Activated gamma-delta T cell treated with anti-CD3 and anti-CD28 coated beads, Interleukin-2, amount 50 U/mL, for 16 hours (primary cell): Measurements from ENCODE around the gene ADPRHL1.
"Not testable (repeated sequence)": the region's sequence is repeated elsewhere in the genome, so short reads cannot be mapped to it uniquely, and the experiment has no call there.

Experiments
- DNase-seq: peaks from one replicate; pipeline ENCODE4 v3.0.0-alpha.2; 2020; ENCODE audit warnings: low read depth

The ADPRHL1 gene

DNA sequence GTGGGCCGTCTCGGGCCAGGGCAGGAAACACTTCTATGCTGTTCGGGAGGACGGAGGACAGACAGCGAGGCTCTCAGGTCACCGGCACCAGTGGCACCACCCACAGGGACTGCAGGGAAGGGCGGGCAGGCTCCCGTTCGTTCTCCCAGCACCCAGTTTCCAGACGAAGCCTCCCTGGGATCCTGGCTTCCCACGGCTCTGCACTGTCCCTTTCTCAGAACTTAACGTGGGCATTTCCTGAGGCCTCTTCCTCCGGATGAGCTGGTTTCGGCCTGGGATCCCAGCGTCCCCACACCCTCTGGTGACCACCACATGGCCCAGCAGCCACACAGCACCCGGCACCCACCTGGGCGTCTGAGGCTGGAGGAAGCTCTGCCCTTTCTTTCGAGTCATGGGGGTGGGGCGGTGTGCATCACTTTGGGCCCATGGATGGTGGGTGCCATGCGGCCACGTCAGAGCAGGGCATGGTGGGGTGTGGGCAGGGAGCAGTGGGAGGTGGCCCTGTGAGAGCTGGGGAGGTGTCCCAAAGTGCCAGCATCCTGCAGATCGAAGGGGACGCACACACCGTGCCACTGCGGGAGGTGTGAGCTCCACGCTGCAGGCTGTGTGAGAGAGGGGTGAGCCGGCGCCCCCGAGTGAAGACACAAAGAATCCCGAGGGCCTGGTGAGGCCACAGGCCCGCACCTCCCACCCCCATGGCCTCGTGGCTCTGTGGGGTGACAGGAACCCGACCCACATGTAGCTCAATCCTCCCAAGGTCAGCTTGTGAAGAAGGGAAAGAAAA lies 50.6 kb downstream of the ADPRHL1 start:
- DNase-seq = no peak

DNA sequence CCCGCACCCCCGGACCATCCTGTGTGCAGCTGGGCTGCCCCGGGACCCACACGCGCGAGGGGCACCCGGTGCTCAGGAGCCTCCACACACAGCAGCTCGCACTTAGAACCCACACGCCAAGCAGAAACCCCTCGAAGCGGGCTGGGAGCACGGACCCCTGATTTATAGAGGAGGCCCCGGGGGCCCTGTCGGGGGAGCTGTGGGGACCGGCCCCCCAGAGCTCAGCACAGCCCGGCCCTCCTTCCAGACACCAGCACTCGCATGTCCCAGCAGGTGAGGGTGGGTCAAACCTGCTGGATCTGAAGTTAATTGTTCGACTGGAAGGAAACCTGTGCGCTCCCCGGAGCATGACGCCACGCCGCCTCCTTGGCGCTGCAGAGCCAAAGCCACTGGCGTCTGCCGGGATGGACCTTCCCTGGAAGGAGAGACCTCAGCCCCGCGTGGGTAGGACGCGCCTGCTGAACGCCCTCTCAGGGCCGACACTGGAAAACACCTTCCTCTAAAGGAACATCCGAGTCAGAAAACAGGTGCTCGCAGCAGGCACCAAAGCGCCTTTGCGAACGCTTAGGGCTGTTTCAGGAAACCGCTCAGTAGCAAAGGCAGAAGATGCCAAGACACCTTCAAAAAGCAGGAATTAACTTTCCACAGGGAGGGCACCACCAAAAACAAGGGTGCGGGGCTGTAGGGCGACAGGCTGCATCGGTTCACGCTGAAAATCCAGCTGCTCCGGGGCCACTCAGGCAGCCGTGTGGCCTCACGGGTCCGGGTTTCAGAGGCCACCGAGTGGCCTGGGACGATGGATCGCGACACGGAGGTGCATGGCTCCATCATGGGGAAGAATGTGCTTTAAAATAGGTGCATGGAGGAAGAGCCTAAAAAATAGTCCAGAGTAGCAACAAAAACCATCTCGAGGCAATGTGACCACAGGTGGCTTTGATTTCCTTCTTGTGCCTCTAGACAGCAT lies 51.6 kb downstream of the ADPRHL1 start:
- no peak for DNase-seq

DNA sequence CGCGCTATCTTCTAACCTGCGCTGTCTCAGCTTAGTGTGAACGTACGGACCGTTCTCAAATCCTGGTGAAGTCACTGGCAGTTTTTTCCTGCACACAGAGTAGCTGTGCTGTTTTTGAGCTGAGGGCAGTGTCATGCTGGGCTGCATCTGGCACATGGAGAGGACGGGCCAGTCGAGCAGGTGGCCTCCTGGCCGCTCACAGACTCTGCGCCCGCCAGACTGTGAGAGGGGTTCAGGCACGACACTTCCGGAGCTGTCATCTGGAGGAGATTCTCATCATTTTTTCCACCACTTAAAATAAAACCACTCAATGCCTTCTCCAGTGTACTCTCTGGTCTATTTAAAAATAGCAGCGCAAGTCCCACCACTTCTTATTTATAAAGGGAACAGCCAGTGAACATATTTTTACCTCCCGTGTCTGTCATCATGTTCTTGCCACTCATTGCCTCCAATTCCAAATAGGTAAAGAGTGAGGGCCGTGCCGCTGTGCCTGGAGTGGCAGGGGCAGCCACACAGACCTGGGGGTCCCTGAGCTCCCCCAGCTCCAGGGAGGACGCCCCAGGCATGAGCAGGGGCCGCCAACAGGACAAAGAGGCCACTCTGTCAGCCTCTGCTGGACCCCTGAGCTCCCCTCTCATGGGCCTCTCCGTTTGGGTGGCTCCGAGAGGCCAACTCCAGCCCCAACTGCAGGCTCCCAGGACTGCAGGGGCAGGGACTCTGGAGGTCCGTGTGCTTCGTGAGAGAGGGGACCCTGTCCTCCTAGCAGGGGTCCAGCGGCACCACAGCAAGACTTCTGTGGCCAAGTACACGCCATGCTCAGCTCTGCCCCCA lies 52.5 kb downstream of the ADPRHL1 start:
- no peak for DNase-seq

DNA sequence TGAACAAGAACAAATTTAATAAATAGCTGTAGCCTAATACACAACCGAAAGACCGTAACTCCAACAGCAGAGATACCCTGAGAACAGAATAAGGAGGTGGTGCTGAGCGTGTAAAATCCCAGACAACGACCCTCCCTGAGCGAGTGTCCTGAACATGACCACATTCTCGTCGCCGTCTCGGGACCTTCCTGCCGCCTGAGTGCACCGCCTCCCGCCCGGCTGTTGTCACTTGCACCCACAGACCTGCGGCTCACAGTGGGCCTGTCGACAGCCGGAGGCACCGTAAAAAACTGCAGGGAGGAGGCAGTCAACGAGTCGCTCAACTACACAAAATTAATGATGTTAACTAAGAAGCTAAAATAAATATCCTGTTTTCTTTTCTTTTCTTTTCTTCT lies 53.5 kb downstream of the ADPRHL1 start:
- no peak for DNase-seq

DNA sequence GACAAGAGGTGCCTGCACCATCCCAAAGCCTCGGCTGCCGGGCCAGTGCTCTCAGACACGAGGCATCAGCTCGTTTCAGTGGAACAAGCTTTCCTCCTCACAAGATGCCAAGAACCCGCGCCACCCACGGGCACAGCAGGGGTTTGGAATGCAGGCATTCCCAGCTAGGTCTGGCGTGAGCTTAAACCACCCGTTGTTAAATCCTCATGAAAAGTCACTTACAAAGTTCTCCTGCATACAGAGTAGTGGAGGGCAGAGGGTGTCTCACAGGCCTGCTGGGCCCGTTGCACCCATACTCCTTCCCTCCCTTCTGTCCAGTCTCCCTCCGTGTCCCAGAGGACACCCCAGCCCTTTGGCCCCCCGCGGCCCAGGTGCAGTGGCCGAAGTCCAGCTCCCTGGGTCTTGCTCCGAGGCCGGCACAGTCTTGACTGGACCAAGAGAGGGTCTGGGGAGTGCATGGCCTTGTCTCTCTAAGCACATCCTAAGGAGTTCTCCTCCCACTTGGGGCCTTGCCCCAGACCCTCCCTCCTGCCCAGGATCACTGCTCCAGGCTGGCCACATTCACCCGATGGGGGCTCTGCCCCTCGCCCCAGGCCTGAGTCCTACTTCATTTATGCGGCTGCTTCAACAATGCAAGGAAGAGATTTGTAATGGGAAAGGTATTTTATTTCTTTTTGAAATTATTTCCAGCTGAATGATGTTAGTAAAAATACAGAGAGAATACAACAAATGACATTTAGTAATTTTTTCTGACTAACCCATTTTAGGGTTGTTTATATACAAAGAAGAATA lies 54.1 kb downstream of the ADPRHL1 start:
- no peak for DNase-seq

DNA sequence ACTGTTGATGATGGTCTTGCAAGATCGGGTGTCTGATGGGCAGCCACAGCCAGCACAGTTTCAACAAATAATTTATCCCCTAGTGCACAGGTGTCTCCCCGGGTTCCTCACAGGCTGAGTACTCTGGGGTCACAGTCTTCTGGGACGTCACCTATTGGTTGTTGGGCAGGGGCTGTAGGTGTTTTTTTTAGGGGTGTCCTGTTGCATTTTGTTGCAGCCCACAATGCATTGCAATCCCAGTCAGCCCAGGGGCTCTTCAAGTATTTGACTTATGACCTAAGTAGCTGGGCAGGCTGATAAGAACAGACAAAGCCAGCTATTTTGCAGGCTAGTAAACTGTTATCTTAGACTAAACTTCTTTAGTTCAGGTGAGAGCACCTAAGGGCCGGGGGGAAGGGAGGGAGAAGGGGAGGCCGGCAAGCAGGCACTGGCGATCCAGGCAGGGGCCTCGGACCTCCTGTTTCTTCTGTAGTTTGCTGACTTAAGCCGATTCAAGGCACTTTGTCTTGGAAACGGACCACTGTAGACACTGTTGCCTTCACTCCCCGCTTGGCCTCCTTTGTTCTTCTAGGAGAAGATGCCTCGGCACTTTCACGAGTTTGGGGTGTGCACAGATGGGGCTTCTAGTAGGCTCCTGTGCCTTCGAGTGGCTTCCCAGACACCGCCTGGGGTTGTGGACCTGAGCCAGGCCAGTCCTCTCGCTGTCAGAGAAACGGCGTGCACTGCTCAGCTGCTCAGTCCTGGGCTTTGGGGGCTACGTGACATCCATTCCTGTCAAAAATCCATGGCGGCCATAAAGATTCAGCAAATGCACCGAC lies 55.5 kb downstream of the ADPRHL1 start:
- no peak for DNase-seq

DNA sequence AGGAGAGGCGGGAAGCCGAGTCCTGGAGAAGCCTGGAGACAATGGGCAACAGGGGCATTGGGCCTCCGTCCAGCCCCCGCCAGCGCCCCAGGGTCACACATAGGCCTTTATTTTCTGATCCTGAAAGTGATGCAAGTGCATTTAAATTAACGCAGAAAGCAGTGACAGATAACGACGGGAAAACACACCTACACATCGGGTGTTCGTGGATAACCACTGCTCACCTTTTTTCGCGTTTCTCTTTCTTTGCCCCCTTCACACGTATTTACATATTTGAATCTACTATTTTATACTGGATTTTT lies 59.0 kb downstream of the ADPRHL1 start:
- no peak for DNase-seq

DNA sequence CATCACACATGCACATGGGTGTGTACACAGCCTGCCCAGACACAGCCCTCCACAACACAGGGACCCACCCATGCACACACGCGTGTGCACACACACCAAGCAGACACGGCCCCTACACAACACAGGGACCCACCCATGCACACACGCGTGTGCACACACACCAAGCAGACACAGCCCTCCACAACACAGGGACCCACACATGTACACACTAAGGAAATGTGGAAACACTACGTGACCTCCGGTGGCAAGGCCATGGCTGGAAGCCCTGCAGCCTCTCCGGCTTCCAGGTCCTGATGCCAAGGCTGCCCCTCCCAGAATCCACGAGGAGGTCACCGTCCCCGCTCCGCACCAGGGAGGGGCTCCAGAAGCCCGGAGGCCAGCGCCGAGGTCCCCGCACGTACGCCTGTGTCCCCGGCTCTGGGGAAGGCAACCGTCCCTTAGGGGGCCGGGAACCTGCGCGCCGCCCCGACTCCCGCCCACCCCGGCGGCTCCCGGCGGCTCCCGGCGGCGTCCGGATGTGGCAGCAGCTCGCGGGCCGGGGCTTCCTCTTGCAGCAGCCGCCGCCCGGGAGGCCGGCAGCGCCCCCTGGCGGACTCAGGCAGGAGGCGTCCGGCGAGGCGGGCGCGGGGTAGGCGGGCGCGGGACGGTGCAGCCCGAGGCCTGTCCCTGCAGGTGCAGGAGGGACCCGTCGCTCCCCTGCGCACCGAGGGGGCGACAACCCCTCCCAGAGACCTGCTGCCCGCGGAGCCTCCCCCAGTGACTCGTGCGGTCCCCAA lies 59.5 kb downstream of the ADPRHL1 start:
- DNase-seq = peak; percentile 61

DNA sequence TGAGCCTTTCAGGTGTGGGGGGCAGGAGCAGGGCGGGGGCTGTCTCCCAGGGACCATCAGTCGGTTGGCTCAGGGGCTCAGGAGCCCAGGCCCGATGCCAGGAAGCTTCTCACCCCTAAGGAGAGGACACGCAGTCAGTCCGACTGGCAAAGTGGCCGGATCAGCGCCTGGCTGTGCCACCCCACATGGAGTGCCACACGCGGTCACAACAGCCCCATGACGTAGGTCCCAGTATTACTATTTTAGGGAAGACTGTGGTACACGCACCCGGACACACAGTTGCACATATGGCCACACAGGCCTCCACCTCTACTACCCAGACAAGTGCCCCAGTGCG lies 60.1 kb downstream of the ADPRHL1 start:
- no peak for DNase-seq

DNA sequence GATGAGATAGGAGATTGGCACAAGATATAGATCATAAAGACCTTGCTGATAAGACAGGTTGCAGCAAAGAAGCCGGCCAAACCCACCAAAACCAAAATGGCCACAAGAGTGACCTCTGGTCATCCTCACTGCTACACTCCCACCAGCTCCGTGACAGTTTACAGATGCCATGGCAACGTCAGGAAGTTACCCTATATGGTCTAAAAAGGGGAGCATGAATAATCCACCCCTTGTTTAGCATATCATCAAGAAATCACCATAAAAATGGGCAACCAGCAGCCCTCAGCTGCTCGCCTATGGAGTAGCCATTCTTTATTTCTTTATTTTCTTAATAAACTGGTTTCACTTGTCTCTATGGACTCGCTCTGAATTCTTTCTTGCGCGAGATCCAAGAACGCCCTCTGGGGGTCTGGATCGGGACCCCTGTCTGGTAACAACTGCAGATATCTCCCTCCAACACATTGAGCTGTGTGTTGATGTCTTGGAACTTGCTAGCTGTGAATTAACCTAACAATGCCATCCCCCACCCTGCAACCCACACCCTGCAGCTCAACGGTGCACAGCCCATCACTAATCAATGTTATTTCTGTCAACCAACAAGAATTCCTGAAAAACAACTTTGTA lies 62.3 kb downstream of the ADPRHL1 start:
- no peak for DNase-seq

DNA sequence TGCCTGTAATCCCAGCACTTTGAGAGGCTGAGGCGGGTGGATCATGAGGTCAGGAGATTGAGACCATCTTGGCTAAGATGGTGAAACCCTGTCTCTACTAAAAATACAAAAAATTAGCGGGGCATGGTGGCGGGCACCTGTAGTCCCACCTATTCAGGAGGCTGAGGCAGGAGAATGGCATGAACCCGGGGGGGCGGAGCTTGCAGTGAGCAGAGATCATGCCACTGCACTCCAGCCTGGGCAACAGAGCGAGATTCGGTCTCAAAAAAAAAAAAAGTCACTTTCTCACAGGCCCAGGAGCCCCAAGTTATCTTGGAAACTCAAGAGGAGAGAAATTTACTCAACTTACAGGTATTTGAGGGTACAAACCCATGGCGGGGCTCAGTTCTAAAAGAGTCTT lies 63.7 kb downstream of the ADPRHL1 start:
- DNase-seq = not testable (repeated sequence)

DNA sequence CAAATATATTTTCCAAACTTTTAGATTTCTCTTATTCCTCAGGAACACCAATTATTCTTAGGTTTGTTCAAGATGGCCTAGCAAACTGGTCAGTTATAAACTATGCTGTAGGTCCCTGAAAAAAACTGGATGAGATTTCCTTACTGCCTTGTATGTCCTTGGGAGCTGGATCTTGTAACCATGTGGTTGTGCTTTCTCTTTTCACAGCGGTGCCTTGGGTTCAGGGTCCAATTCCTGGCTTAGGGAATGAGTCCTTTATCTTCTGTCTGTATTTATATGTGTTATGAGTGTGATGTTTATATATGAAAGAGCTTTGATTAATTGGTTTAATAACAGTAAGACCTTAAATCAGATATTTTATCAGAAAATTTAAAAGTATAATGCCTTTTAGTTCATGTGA lies 65.9 kb downstream of the ADPRHL1 start:
- DNase-seq = no peak

DNA sequence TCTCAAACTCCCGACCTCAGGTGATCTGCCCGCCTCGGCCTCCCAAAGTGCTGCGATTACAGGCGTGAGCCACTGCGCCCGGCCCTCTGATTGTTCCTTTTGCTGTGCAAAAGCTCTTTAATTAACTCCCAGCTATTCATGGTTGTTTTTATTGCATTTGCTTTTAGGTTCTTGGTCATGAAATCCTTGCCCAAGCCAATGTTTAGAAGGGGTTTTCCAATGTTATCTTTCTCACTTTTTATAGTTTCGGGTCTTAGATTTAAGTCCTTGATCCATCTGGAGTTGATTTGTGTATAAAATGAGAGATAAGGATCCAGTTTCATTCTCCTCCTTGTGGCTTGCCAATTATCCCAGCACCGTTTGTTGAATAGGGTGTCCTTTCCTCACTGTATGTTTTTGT lies 70.2 kb downstream of the ADPRHL1 start:
- DNase-seq = no peak

DNA sequence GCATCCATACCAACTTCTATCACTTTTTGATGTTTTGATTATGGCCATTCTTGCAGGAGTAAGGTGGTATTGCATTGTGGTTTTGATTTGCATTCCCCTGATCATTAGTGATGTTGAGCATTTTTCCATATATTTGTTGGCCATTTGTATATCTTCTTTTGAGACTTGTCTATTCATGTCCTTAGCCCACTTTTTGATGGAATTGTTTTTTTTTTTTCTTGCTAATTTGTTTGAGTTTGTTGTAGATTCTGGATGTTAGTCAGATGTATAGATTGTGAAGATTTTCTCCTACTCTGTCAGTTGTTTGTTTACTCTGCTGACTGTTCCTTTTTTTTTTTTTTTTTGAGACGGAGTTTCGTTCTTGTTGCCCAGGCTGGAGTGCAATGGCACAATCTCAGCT lies 70.7 kb downstream of the ADPRHL1 start:
- DNase-seq = not testable (repeated sequence)

DNA sequence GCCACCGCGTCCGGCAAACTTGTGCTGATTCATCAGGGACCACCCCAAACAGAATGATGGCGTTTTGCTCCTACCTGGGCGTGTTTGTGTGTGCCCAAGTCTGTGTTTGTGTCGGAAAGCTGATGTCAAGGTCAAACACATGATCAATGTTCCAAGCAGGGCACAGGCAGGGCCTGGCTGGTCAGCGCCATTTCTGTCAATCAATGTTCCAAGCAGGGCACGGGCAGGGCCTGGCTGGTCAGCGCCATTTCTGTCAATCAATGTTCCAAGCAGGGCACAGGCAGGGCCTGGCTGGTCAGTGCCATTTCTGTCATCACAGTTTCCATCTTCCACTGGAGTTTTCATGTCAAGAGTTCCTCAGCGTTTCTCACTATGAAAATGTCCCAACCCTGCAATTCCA lies 74.5 kb downstream of the ADPRHL1 start:
- no peak for DNase-seq

DNA sequence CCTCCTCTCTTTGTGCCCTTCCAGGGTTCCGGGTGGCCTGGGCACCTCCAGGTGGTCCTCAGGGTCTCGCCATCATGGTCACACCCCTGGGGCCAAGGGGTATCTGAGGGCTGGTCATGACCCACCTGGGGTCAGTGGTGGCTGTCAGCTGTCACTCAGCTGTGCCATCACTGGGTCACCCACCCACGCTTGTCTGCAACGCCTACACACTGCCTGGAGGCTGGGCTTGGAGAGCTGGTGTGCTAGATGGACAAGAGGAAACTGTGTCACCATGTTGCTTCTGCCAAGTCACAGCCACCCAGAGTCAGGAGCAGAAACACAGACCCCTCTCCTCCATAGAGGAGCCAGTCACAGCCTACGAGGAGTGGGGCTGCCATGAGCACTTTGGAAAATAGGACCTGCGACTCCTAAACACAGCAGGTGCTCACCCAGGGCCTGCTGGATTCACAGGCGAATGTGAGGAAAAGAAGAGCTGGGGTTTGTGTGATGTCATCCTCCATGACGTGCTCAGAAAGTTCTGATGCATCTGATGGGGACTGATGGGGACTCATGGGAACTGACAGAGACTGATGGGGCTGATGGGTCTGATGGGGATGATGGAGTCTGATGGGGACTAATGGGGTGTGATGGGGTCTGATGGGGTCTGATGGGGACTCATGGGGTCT lies 78.6 kb downstream of the ADPRHL1 start:
- no peak for DNase-seq

DNA sequence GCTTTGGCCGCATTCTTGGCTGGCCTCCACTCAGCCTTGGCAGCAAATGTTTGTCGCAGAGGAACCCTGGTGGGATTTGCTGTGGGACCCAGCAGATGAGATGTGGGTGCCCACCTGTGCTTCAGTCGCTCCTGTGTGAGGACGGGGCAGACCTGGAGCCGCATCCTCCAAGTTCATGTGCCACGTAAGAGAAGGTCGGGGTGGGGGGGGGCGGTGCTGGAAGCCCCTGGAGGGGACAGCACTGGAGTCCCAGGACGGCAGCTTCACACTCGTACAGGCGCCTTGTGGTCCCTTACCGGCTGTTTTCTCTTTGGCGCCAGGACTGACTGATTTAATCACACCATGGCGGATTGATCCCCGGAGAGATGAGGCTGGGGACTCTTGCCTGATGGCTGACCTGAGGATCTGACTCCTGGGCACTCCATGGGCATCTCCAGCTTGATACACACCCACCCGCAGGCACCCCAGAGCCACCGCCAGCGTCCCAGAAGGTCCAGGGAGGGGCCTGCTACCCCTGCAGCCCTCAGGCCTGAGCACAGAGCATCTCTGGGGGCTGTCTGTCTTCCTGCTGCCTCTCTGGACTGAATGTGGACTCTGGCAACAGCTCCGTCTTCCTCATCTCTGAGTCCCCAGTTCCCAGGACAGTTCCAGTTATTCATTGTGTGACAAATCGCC lies 79.3 kb downstream of the ADPRHL1 start:
- no peak for DNase-seq

DNA sequence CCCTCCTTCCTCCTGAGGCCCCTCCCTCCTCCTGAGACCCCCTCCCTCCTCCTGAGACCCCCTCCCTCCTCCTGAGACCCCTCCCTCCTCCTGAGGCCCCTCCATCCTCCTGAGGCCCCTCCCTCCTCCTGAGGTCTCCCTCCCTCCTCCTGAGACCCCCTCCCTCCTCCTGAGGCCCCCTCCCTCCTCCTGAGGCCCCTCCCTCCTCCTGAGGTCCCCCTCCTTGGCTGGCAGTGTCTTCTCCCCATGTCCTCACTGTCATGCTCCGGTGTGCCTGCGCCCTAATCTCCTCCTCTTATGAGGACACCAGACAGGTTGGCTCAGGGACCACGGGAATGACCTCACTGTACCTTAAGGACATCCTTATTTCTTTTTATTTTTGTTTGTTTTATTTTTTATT lies 81.6 kb downstream of the ADPRHL1 start:
- not testable (repeated sequence) for DNase-seq

DNA sequence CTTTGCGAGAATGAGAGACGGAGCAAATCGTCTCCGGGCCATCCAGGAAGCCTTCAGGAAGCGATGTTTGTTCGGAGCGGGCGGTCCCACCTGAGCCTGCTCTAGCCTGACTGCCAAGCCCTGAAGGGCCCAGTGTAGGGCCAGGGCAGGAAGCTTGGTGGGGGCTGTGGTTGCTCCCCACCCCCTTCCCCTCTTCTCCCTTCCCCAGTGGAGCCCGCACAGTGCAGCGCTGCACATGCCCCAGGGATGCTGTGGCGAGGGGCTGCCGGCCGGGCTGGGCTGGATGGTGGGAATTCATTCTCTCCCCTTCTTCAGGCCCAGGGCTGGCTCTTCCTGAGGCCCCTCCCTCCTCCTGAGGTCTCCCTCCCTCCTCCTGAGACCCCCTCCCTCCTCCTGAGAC lies 82.2 kb downstream of the ADPRHL1 start:
- DNase-seq = no peak
